Ishikawa (cell line): ENCODE results near the gene SMIM31.

Source experiments
- CEBPB ChIP-seq: IDR thresholded peaks from 2 replicates; pipeline ENCODE4 v1.6.1; 2012
- CREB1 ChIP-seq: IDR thresholded peaks from 2 replicates; pipeline ENCODE4 v1.6.1; 2012; ENCODE audit warnings: low read depth
- EGR1 ChIP-seq: IDR thresholded peaks from 2 replicates; pipeline ENCODE4 v1.6.1; 2012
- EP300 ChIP-seq: IDR thresholded peaks from 2 replicates; pipeline ENCODE4 v1.6.1; 2012; ENCODE audit warnings: borderline replicate concordance
- FOXM1 ChIP-seq: IDR thresholded peaks from 2 replicates; pipeline ENCODE4 v1.6.1; 2012; ENCODE audit warnings: low read depth, borderline replicate concordance
- MAX ChIP-seq: IDR thresholded peaks from 2 replicates; pipeline ENCODE4 v1.6.1; 2012
- NFIC ChIP-seq: IDR thresholded peaks from 2 replicates; pipeline ENCODE4 v1.6.1; 2012
- RAD21 ChIP-seq: IDR thresholded peaks from 2 replicates; pipeline ENCODE4 v1.6.1; 2012; ENCODE audit warnings: low read depth
- TAF1 ChIP-seq: IDR thresholded peaks from 2 replicates; pipeline ENCODE4 v1.6.1; 2012; ENCODE audit warnings: low read depth, mild to moderate bottlenecking
- TCF12 ChIP-seq: IDR thresholded peaks from 2 replicates; pipeline ENCODE4 v1.6.1; 2012; ENCODE audit warnings: low read depth
- TEAD4 ChIP-seq: IDR thresholded peaks from 2 replicates; pipeline ENCODE4 v1.6.1; 2012
- YY1 ChIP-seq: IDR thresholded peaks from 2 replicates; pipeline ENCODE4 v1.6.1; 2012; ENCODE audit warnings: low read depth
- ZBTB7A ChIP-seq: IDR thresholded peaks from 2 replicates; pipeline ENCODE4 v1.6.1; 2012; ENCODE audit warnings: low read depth
- TF ChIP-seq, protein P1 (sequence below): IDR thresholded peaks from 2 replicates; pipeline ENCODE4 v1.6.1; 2012; ENCODE audit warnings: low read depth, mild to moderate bottlenecking
- TF ChIP-seq, protein P2 (sequence below): IDR thresholded peaks from 2 replicates; pipeline ENCODE4 v1.6.1; 2012

Gene SMIM31

DNA sequence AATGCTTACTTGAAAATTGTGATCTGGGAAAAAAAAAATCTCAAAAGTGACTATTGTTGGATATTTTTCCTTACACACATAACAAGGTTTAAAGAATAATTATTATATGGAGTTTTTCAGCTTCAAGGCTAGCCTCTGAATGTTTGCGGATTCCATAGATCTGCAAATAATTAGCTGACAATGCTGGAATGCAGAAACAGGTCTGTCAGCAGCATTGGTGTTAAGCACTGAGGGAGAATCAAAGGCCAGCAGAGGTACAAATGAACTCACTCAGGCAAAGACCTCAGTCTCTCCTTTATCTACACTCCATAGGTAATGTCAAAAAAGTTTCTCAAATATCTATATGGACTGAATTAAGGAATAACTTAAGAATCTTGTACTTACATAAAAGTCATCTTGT, 35.1 kb downstream of the SMIM31 start:
- no peak for TF ChIP-seq NFIC

- no peak for TF ChIP-seq EP300
- no peak for TF ChIP-seq RAD21
- TF ChIP-seq, protein P1, sequence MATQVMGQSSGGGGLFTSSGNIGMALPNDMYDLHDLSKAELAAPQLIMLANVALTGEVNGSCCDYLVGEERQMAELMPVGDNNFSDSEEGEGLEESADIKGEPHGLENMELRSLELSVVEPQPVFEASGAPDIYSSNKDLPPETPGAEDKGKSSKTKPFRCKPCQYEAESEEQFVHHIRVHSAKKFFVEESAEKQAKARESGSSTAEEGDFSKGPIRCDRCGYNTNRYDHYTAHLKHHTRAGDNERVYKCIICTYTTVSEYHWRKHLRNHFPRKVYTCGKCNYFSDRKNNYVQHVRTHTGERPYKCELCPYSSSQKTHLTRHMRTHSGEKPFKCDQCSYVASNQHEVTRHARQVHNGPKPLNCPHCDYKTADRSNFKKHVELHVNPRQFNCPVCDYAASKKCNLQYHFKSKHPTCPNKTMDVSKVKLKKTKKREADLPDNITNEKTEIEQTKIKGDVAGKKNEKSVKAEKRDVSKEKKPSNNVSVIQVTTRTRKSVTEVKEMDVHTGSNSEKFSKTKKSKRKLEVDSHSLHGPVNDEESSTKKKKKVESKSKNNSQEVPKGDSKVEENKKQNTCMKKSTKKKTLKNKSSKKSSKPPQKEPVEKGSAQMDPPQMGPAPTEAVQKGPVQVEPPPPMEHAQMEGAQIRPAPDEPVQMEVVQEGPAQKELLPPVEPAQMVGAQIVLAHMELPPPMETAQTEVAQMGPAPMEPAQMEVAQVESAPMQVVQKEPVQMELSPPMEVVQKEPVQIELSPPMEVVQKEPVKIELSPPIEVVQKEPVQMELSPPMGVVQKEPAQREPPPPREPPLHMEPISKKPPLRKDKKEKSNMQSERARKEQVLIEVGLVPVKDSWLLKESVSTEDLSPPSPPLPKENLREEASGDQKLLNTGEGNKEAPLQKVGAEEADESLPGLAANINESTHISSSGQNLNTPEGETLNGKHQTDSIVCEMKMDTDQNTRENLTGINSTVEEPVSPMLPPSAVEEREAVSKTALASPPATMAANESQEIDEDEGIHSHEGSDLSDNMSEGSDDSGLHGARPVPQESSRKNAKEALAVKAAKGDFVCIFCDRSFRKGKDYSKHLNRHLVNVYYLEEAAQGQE = no peak
- no peak for TF ChIP-seq MAX
- TF ChIP-seq FOXM1 = no peak
- TF ChIP-seq ZBTB7A = no peak
- no peak for TF ChIP-seq TAF1
- no peak for TF ChIP-seq CREB1
- TF ChIP-seq, protein P2, sequence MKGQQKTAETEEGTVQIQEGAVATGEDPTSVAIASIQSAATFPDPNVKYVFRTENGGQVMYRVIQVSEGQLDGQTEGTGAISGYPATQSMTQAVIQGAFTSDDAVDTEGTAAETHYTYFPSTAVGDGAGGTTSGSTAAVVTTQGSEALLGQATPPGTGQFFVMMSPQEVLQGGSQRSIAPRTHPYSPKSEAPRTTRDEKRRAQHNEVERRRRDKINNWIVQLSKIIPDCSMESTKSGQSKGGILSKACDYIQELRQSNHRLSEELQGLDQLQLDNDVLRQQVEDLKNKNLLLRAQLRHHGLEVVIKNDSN = no peak
- no peak for TF ChIP-seq TEAD4
- no peak for TF ChIP-seq YY1
- TF ChIP-seq TCF12 = no peak
- TF ChIP-seq NFIC = no peak
- no peak for TF ChIP-seq CEBPB
- TF ChIP-seq EGR1 = no peak
Observed at GRCh38 chr4:164790249-164790648, 36.3 kb downstream of the SMIM31 start.

DNA sequence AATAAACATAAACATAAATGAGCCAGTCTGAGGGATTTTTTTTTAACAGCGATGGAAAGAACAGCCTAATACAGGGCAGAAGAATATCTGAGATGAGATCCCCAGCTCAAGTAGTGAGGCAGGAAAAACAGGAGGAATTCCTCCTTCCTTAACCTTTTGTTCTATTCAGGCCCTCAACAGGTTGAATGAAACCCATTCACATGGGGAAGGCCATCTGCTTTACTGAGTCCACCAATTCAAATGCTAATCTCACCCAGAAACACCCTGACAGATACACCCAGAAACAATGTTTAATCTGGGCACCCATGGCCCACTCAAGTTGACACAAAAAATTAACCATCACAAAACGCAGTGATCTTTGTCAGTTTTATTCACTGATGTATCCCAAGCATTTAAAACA, 45.5 kb downstream of the SMIM31 start:
- TF ChIP-seq, protein P1 = no peak
- no peak for TF ChIP-seq YY1
- TF ChIP-seq EP300 = no peak
- TF ChIP-seq TEAD4 = no peak
- TF ChIP-seq TCF12 = no peak
- no peak for TF ChIP-seq CREB1
- TF ChIP-seq CEBPB = no peak
- TF ChIP-seq TAF1 = no peak
- TF ChIP-seq EGR1 = no peak

DNA sequence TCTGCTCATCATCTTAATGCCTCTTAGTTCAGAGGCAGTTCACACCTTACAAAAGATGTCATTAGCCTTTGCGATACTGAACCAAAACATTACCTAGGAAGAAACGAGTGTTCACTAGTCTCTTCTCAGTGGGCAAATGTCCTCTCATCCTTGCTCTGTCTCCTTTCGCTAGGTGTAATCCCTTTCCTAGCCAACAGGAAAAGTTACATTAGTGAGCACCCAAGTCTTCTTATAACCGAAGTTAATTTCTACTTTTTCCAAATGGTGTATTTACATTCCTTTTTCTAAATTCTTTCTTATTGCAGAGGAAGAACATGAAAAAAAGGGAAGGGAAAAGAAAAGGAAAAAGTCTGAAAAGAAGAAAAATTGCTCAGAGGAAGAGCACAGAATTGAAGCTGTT, 46.9 kb downstream of the SMIM31 start:
- TF ChIP-seq FOXM1 (no peak), MAX (no peak), YY1 (no peak), ZBTB7A (no peak), TCF12 (no peak), NFIC (no peak), CEBPB (no peak), TEAD4 (no peak), RAD21 (no peak), EGR1 (no peak), CREB1 (no peak), EP300 (no peak), TAF1 (no peak)
- TF ChIP-seq, protein P1 = no peak
- TF ChIP-seq, protein P2 = no peak

DNA sequence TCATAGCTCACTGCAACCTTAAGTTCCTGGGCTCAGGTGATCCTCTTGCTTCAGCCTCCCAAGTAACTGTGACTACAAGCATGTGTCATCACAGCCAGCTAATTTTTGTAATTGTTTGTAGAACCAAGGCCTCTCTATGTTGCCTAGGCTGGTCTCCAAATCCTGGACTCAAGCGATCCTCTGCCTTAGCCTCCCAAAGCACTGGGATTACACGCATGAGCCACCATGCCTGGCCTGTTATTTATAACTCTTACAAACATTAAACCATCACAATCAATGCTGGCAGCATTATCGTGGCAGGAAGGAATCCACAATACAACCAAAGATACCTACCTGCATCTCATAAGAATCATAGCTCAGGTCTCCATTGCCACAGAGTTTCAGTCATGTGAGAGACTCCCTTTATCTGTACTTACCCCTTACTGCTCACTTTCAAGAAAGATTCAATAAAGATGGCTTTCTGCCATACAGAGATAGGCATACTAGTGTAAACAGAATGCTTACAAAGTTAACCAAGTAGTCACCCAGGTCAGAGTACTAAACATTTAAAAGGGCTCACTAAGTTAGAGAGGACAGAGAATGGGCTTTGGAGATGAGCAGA, 48.5 kb downstream of the SMIM31 start:
- TF ChIP-seq YY1 = no peak
- TF ChIP-seq, protein P2 = no peak
- no peak for TF ChIP-seq FOXM1
- TF ChIP-seq TEAD4 = no peak
- no peak for TF ChIP-seq MAX
- TF ChIP-seq NFIC = no peak
- TF ChIP-seq EP300 = no peak
